SK-N-SH (cell line): ENCODE measurements around the gene TRIM27. TPM values are rescaled to one million over a fixed set of nuclear protein-coding genes. Genes with fewer than 3 reads are reported as not detected.
A peak's percentile ranks its signal among the peaks of the same experiment; 100 is the strongest.

Source experiments
- CTCF ChIA-PET: fragments of 300-600, 350-600 bp; formaldehyde crosslinking; extraction: SDS; loops from one replicate; lab custom pipeline; 2021; lab: Yijun Ruan, JAX
- POLR2A ChIA-PET: fragments of 350-600 bp; sonication (Branson Sonifier 250); formaldehyde crosslinking; extraction: SDS; loops from one replicate; lab custom pipeline; 2020; ENCODE audit warnings: antibody characterized with exemption, inconsistent platforms; lab: Yijun Ruan, JAX
- DNase-seq: peaks from one replicate; pipeline ENCODE4 v3.0.0; 2012
- H2AFZ ChIP-seq: fragments of 200-600 bp; sonication (generic); 2 replicates; pipeline ENCODE4 v1.8.1; 2016; ENCODE audit warnings: antibody characterized with exemption, mild to moderate bottlenecking, low read depth
- H3F3A ChIP-seq: fragments of 200-600 bp; sonication (generic); replicated peaks from 2 replicates; pipeline ENCODE3; 2016; ENCODE audit warnings: antibody characterized with exemption, mild to moderate bottlenecking; ENCODE audit not compliant: insufficient read depth
- H3K27ac ChIP-seq, 2 experiments: fragments of 200-500 bp in 1 of 2; fragments of 200-600 bp in 1 of 2; sonication (Bioruptor generic) in 1 of 2; sonication (generic), shearing (Covaris generic) in 1 of 2; 2 replicates each; pipeline versions ENCODE4 v1.5.1 to v1.6.1; 2014 to 2016; ENCODE audit warnings: low read depth in 2 of 2, inconsistent platforms in 1 of 2, low read length in 1 of 2, mild to moderate bottlenecking in 1 of 2, mixed read lengths in 1 of 2
- H3K27me3 ChIP-seq: fragments of 200-600 bp; sonication (generic), shearing (Covaris generic); 2 replicates; pipeline ENCODE4 v1.6.1; 2016; ENCODE audit warnings: mixed run types; ENCODE audit not compliant: insufficient read depth
- H3K36me3 ChIP-seq, 2 experiments: fragments of 200-500 bp in 1 of 2; fragments of 200-600 bp in 1 of 2; sonication (Bioruptor generic) in 1 of 2; sonication (generic) in 1 of 2; replicated peaks in 1 of 2; 2 replicates each; pipeline versions ENCODE3 to v1.5.1; 2014 to 2016; ENCODE audit warnings: low read length in 1 of 2, mild to moderate bottlenecking in 1 of 2; ENCODE audit not compliant: insufficient read depth in 2 of 2, control insufficient read depth in 1 of 2
- H3K4me1 ChIP-seq, 2 experiments: fragments of 200-500 bp in 1 of 2; fragments of 200-600 bp in 1 of 2; sonication (Bioruptor generic) in 1 of 2; sonication (generic), shearing (Covaris generic) in 1 of 2; 2 replicates each; pipeline versions ENCODE4 v1.5.1 to v1.6.1; 2014 to 2016; ENCODE audit warnings: low read depth in 1 of 2, low read length in 1 of 2, mixed run types in 1 of 2; ENCODE audit not compliant: insufficient read depth in 2 of 2, control insufficient read depth in 1 of 2
- H3K4me2 ChIP-seq: fragments of 200-600 bp; sonication (generic), shearing (Covaris generic); 2 replicates; pipeline ENCODE4 v1.6.1; 2017; ENCODE audit warnings: mixed run types
- H3K4me3 ChIP-seq, 2 experiments: fragments of 200-500 bp in 1 of 2; fragments of 200-600 bp in 1 of 2; sonication (Bioruptor generic) in 1 of 2; sonication (generic), shearing (Covaris generic) in 1 of 2; 2 replicates each; pipeline versions ENCODE4 v1.5.1 to v1.8.1; 2014 to 2016; ENCODE audit warnings: low read depth in 2 of 2, inconsistent platforms in 1 of 2, low read length in 1 of 2, mild to moderate bottlenecking in 1 of 2, mixed read lengths in 1 of 2, moderate library complexity in 1 of 2
- H3K79me2 ChIP-seq: fragments of 200-600 bp; sonication (generic); 2 replicates; pipeline ENCODE4 v1.8.1; 2017; ENCODE audit warnings: mild to moderate bottlenecking; ENCODE audit not compliant: insufficient read depth
- H3K9ac ChIP-seq: fragments of 200-600 bp; sonication (generic); 2 replicates; pipeline ENCODE4 v1.6.1; 2017; ENCODE audit warnings: mixed run types
- H3K9me2 ChIP-seq: fragments of 200-600 bp; sonication (generic); 2 replicates; pipeline ENCODE4 v1.6.1; 2017; ENCODE audit warnings: mixed run types
- H3K9me3 ChIP-seq: fragments of 200-600 bp; sonication (generic); 2 replicates; pipeline ENCODE4 v1.6.1; 2017; ENCODE audit warnings: mixed run types, mild to moderate bottlenecking, moderate library complexity
- H4K20me1 ChIP-seq: fragments of 200-600 bp; sonication (generic); 2 replicates; pipeline ENCODE4 v1.6.1; 2017; ENCODE audit warnings: mild to moderate bottlenecking, mixed run types; ENCODE audit not compliant: insufficient read depth
- CHD2 ChIP-seq: fragments of 150-350 bp; IDR thresholded peaks from 2 replicates; pipeline ENCODE4 v1.6.1; 2018; ENCODE audit warnings: low read length; ENCODE audit not compliant: partially characterized antibody
- EP300 ChIP-seq, 2 experiments: IDR thresholded peaks; 2 replicates each; pipeline versions ENCODE4 v1.4.0 to v1.6.1; 2012; ENCODE audit warnings: borderline replicate concordance in 1 of 2, low read depth in 1 of 2, low read length in 1 of 2
- FOSL2 ChIP-seq: IDR thresholded peaks from 2 replicates; pipeline ENCODE4 v1.4.0; 2012; ENCODE audit warnings: low read depth, mild to moderate bottlenecking, moderate library complexity, borderline replicate concordance
- IRF3 ChIP-seq: fragments of 150-350 bp; IDR thresholded peaks from 2 replicates; pipeline ENCODE4 v1.6.1; 2016; ENCODE audit warnings: mild to moderate bottlenecking, low read depth, low read length
- MAX ChIP-seq: IDR thresholded peaks from 2 replicates; pipeline ENCODE4 v1.4.0; 2012; ENCODE audit warnings: low read depth
- MXI1 ChIP-seq: IDR thresholded peaks from 2 replicates; pipeline ENCODE4 v1.6.1; 2012; ENCODE audit warnings: mild to moderate bottlenecking, low read depth, low read length, improper control_type of control experiment
- NFIC ChIP-seq: IDR thresholded peaks from 2 replicates; pipeline ENCODE4 v1.4.0; 2012; ENCODE audit warnings: borderline replicate concordance
- POLR2AphosphoS5 ChIP-seq: IDR thresholded peaks from 2 replicates; pipeline ENCODE4 v1.6.1; 2012; ENCODE audit warnings: low read depth, low read length
- RCOR1 ChIP-seq: fragments of 150-350 bp; IDR thresholded peaks from 2 replicates; pipeline ENCODE4 v1.6.1; 2017; ENCODE audit warnings: antibody characterized with exemption, low read length
- RXRA ChIP-seq: IDR thresholded peaks from 2 replicates; pipeline ENCODE4 v1.4.0; 2012; ENCODE audit warnings: low read depth, mild to moderate bottlenecking, borderline replicate concordance
- SIN3A ChIP-seq: IDR thresholded peaks from 2 replicates; pipeline ENCODE4 v1.6.1; 2012; ENCODE audit warnings: low read depth, mild to moderate bottlenecking, low read length, moderate library complexity, borderline replicate concordance
- TAF1 ChIP-seq: IDR thresholded peaks from 2 replicates; pipeline ENCODE4 v1.6.1; 2012; ENCODE audit warnings: low read depth, mild to moderate bottlenecking, low read length, moderate library complexity, borderline replicate concordance
- TEAD4 ChIP-seq: IDR thresholded peaks from 2 replicates; pipeline ENCODE4 v1.4.0; 2012; ENCODE audit warnings: mild to moderate bottlenecking, borderline replicate concordance; ENCODE audit not compliant: insufficient read depth
- YY1 ChIP-seq: IDR thresholded peaks from 2 replicates; pipeline ENCODE4 v1.4.0; 2012; ENCODE audit warnings: low read depth, mild to moderate bottlenecking
- WGBS: methylation state at CpG from one replicate; pipeline ENCODE4 v1.1.6; 2017; ENCODE audit warnings: low lambda C conversion rate; 5-methylcytosine and 5-hydroxymethylcytosine counted together
- polyA plus RNA-seq, 3 experiments: library from polyadenylated mRNA; depleted of rRNA; stranded (reverse); fragments of >200 nt; gene quantifications; 2 replicates each; pipeline ENCODE4 v1.2.3, GENCODE V29; 2012
- TF ChIP-seq, protein P1 (sequence below): fragments of 150-350 bp; IDR thresholded peaks from 2 replicates; pipeline ENCODE4 v1.6.1; 2017; ENCODE audit warnings: antibody characterized with exemption, low read length, low read depth, borderline replicate concordance

TRIM27 gene
- polyA plus RNA-seq, 1 of the 3 experiments (the other 2 are of a cell fraction), result 43.8 TPM

- POLR2A ChIA-PET, result interaction anchor here (0.7 to 1.0 kb wide), 2 partner anchors 17 kb away, joined by 3 to 6 read pairs; partner anchors contain the start of gene TRIM27
- no peaks in the 10 kb centered on the region for H3K27me3 ChIP-seq
- peaks cover 0 to 10% of the 10 kb centered on the region in 2 experiments; a peak in 2 of 4 replicates for H3K4me1 ChIP-seq
- no peak for DNase-seq
- H3K4me3 ChIP-seq, result peak overlapping the region; percentile 83 to 89
- under 1% methylated on average over 28 of the region's 28 CpGs for WGBS
- peak overlapping the region; percentile 93 for H2AFZ ChIP-seq
- no peaks in the 10 kb centered on the region for H4K20me1 ChIP-seq
- CTCF ChIA-PET, result interaction anchor here (1.0 to 1.7 kb wide), 5 partner anchors 18 to 104 kb away, joined by 3 to 12 read pairs (median 4); partner anchors contain the start of gene TRIM27
- H3K27ac ChIP-seq, result peak overlapping the region; percentile 68 to 75
- H3F3A ChIP-seq, result peaks cover 24% of the 10 kb centered on the region
- no peaks in the 10 kb centered on the region for H3K9me3 ChIP-seq
- no peaks in the 10 kb centered on the region for H3K79me2 ChIP-seq
- H3K36me3 ChIP-seq, result no peaks in the 10 kb centered on the region
- H3K9ac ChIP-seq, result peak overlapping the region; percentile 51; the same call in 1 of the 2 replicates
- peak overlapping the region; percentile 89 for H3K4me2 ChIP-seq
- no peaks in the 10 kb centered on the region for H3K9me2 ChIP-seq
- TF ChIP-seq MXI1 (peak; percentile 60; the same call in 1 of the 2 replicates), CHD2 (peak; percentile 53), TAF1 (peak; percentile 8; the same call in 1 of the 2 replicates), YY1 (peak; percentile 51; the same call in 1 of the 2 replicates), RCOR1 (peak; percentile 57), SIN3A (0 out of 2 replicates have a peak, but pooled peaks have one; percentile 38), MAX (peak; percentile 32; the same call in 1 of the 2 replicates), FOSL2 (peak; percentile 72), IRF3 (no peak), EP300 (IDR thresholded peaks at IDR 0.05; ENCODE audit: borderline replicate concordance in 1 of 2, low read depth in 1 of 2, low read length in 1 of 2) (peak; percentile 13 to 42; a peak in 2 of 4 replicates), TEAD4 (peak; percentile 82; the same call in 1 of the 2 replicates), NFIC (peak; percentile 44; the same call in 1 of the 2 replicates), RXRA (peak; percentile 46; the same call in 1 of the 2 replicates), POLR2AphosphoS5 (no peak)
- TF ChIP-seq, protein P1, sequence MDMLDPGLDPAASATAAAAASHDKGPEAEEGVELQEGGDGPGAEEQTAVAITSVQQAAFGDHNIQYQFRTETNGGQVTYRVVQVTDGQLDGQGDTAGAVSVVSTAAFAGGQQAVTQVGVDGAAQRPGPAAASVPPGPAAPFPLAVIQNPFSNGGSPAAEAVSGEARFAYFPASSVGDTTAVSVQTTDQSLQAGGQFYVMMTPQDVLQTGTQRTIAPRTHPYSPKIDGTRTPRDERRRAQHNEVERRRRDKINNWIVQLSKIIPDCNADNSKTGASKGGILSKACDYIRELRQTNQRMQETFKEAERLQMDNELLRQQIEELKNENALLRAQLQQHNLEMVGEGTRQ, result no peak
These were observed 17.3 kb upstream of the TRIM27 start for GRCh38 chr6:28940858-28941683.
